Uterus (tissue), 4 donors: ENCODE data around the gene BEST1. TPM values are rescaled to one million over a fixed set of nuclear protein-coding genes. Genes with fewer than 3 reads are reported as not detected.
A peak's percentile ranks its signal among the peaks of the same experiment; 100 is the strongest.
"Not testable (repeated sequence)": the region's sequence is repeated elsewhere in the genome, so short reads cannot be mapped to it uniquely, and the experiment has no call there.

Source experiments
- DNase-seq, 2 donors: peaks; one replicate each; pipeline ENCODE4 v3.0.0-alpha.2; 2019 to 2020
- H3K27ac ChIP-seq, 2 donors: fragments of 200-600 bp; sonication (generic); 1 replicate in 1 of 2; 2 replicates in 1 of 2; pipeline ENCODE4 v1.5.1; 2016 to 2018
- H3K27me3 ChIP-seq, 2 donors: fragments of 200-600 bp; sonication (generic); one replicate each; pipeline ENCODE4 v1.5.1; 2018 to 2019; ENCODE audit warnings: control low read depth in 1 of 2
- H3K36me3 ChIP-seq, 2 donors: fragments of 200-600 bp; sonication (generic); one replicate each; pipeline ENCODE4 v1.5.1; 2019; ENCODE audit warnings: control low read depth in 1 of 2
- H3K4me1 ChIP-seq, 2 donors: fragments of 200-600 bp; sonication (generic); one replicate each; pipeline ENCODE4 v1.5.1; 2018 to 2019; ENCODE audit warnings: control low read depth in 1 of 2
- H3K4me3 ChIP-seq, 2 donors: fragments of 200-600 bp; sonication (generic); 1 replicate in 1 of 2; 2 replicates in 1 of 2; pipeline ENCODE4 v1.5.1; 2018 to 2019; ENCODE audit warnings: mild to moderate bottlenecking in 1 of 2
- H3K9me3 ChIP-seq, 2 donors: fragments of 200-600 bp; sonication (generic); one replicate each; pipeline ENCODE4 v1.5.1; 2019; ENCODE audit warnings: control low read depth in 1 of 2
- CTCF ChIP-seq, 4 experiments: fragments of 200-600 bp in 2 of 4; fragments of 450-650 bp in 2 of 4; sonication (generic) in 2 of 4; IDR thresholded peaks; one replicate each; pipeline ENCODE4 v1.5.1; 2016 to 2019; ENCODE audit warnings: antibody characterized with exemption in 4 of 4, mild to moderate bottlenecking in 2 of 4, moderate library complexity in 1 of 4
- POLR2A ChIP-seq, 2 donors: fragments of 450-650 bp; IDR thresholded peaks; one replicate each; pipeline ENCODE4 v1.6.1; 2016; ENCODE audit warnings: antibody characterized with exemption in 2 of 2, mild to moderate bottlenecking in 1 of 2, moderate library complexity in 1 of 2
- intact Hi-C: fragments of 100-400 bp; cut with DNase I; formaldehyde crosslinking; loops from one replicate; pipeline ENCODE4 v1.15.1; 2023; ENCODE audit warnings: low total_unique reads
- total RNA-seq, 4 donors: library from RNA; depleted of rRNA in 3 of 4; stranded (reverse); fragments of >200 nt in 3 of 4; gene quantifications; one replicate each; pipeline versions ENCODE4 v1.1.0 to v1.2.4, GENCODE V29; 2014 to 2023
- donor health status: DM: yes; HTN: yes; CAD: no.

Gene BEST1
- total RNA-seq, 4 donors from 2014 or later, result 3.3 to 11.1 (median 3.9) TPM

- Histone ChIP-seq H3K9me3 (no peaks in the 10 kb centered on the region), H3K4me3 (no peak overlapping the region), H3K27me3 (no peaks in the 10 kb centered on the region), H3K27ac (peak overlapping the region; percentile 100), H3K4me1 (peaks cover 4 to 8% of the 10 kb centered on the region in 2 donors), H3K36me3 (no peaks in the 10 kb centered on the region)
- intact Hi-C loops, result no loop called here
- DNase-seq, result no peak
- TF ChIP-seq POLR2A (IDR thresholded peaks at IDR 0.05) (no peak), CTCF (IDR thresholded peaks at IDR 0.05) (no peak)
Measured at GRCh38 chr11:61964058-61964665, 14.0 kb downstream of the BEST1 start.

- Histone ChIP-seq H3K27ac (peak overlapping the region; percentile 100), H3K4me3 (peak overlapping the region; percentile 67 to 95), H3K4me1 (peaks cover 5 to 11% of the 10 kb centered on the region in 2 donors)
- H3K9me3 ChIP-seq, intact Hi-C loops, H3K27me3 ChIP-seq, H3K36me3 ChIP-seq: not testable (repeated sequence)
- peak in 1 of 2 donors; percentile 49 for DNase-seq
Measured at GRCh38 chr11:61964666-61965271, 14.6 kb downstream of the BEST1 start.

GRCh38 chr11:61966734-61967115 is 16.6 kb downstream of the BEST1 start:
- intact Hi-C loops, result no loop called here
- peak overlapping the region; percentile 100 for H3K27ac ChIP-seq
- peak overlapping the region; percentile 67 to 95 for H3K4me3 ChIP-seq
- no peak for TF ChIP-seq CTCF (IDR thresholded peaks at IDR 0.05)
- TF ChIP-seq POLR2A (IDR thresholded peaks at IDR 0.05), result no peak
- H3K36me3 ChIP-seq, result no peaks in the 10 kb centered on the region
- H3K4me1 ChIP-seq, result peaks cover 15 to 19% of the 10 kb centered on the region in 2 donors
- no peak for DNase-seq
- no peaks in the 10 kb centered on the region for H3K27me3 ChIP-seq
- no peaks in the 10 kb centered on the region for H3K9me3 ChIP-seq

GRCh38 chr11:61967116-61967923 is 17.2 kb downstream of the BEST1 start, which contains the start of gene FTH1:
Gene FTH1 (minus strand): TSS chr11:61967634. CDS start chr11:61967425, 209 bp downstream.
- H3K4me1 ChIP-seq, result peaks cover 15 to 21% of the 10 kb centered on the region in 2 donors

More at GRCh38 chr11:61967116-61967923, 17.2 kb downstream of the BEST1 start, which contains the start of gene FTH1:
- peak; percentile 97 to 100 for TF ChIP-seq POLR2A (IDR thresholded peaks at IDR 0.05)
- TF ChIP-seq CTCF (IDR thresholded peaks at IDR 0.05), result peak in 2 of 4 experiments; percentile 2 to 34
- H3K27me3 ChIP-seq, result no peaks in the 10 kb centered on the region
- H3K9me3 ChIP-seq, result no peaks in the 10 kb centered on the region
- intact Hi-C loops, result no loop called here
- H3K36me3 ChIP-seq, result no peaks in the 10 kb centered on the region
- peak; percentile 91 to 94 for DNase-seq
- peak within 1 kb of the TSS; percentile 100 for H3K27ac ChIP-seq
- H3K4me3 ChIP-seq, result peak within 1 kb of the TSS; percentile 67 to 95
